ENCODE data around the gene AGAP2.

DNA sequence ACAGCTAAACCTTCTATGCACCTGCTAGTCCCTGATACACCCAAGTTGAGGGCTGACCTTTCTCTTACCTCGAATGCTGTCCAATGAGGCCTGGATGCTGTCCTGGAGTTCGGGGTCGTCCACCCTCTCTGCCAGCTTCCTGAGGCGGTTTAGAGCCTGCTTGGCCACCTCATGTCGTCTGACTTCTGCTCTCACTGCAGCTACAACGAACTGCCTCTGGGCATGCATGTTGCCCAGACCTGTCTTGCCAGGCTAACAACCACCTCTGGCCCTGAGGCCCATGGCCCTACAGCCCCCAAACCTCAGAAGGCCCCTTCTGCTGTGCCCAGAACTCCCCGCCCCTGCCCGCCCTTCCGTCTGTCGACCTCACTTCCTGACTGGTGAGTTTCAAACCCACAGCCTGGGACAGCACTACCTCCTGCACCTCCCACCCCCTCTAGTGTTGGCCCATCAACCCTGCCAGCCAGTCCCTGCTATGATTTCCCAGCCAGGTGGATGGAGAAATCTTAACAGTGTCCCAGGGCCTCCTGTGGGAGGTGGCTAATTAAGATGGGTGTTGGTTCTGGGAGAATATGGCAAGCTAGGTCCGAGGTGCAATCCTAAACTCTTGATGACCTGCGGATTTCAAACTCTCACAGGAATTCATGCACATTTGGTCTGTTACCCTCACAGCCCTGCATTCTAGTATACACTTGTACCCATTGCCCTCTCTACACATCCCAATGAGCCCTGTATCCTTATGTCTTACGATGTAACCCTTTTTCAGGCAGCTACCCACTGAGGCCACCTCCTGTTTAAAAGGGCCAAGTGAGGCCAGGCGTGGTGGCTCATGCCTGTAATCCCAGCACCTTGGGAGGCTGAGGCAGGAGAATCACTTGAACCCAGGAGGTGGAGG is 3.5 kb upstream of the AGAP2 start:
- TF ChIP-seq, protein P1, sequence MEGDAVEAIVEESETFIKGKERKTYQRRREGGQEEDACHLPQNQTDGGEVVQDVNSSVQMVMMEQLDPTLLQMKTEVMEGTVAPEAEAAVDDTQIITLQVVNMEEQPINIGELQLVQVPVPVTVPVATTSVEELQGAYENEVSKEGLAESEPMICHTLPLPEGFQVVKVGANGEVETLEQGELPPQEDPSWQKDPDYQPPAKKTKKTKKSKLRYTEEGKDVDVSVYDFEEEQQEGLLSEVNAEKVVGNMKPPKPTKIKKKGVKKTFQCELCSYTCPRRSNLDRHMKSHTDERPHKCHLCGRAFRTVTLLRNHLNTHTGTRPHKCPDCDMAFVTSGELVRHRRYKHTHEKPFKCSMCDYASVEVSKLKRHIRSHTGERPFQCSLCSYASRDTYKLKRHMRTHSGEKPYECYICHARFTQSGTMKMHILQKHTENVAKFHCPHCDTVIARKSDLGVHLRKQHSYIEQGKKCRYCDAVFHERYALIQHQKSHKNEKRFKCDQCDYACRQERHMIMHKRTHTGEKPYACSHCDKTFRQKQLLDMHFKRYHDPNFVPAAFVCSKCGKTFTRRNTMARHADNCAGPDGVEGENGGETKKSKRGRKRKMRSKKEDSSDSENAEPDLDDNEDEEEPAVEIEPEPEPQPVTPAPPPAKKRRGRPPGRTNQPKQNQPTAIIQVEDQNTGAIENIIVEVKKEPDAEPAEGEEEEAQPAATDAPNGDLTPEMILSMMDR (IDR thresholded peaks at IDR 0.05; ENCODE audit: insufficient read depth, low read length, poor library complexity, severe bottlenecking): peak; percentile 68
- TF ChIP-seq EZH2phosphoT487 (conservative IDR thresholded peaks at IDR 0.05; ENCODE audit: low read length): no peak

All from SU-DHL-6 (cell line).